Measurements from ENCODE around the gene U2AF1. TPM values are rescaled to one million over a fixed set of nuclear protein-coding genes. Genes with fewer than 3 reads are reported as not detected.
"Not testable (repeated sequence)": the region's sequence is repeated elsewhere in the genome, so short reads cannot be mapped to it uniquely, and the experiment has no call there.

U2AF1 gene
- 66.7 TPM for total RNA-seq (ENCODE audit: insufficient read depth, low replicate concordance)

GRCh38 chr21:43106965-43107793, at the start of gene U2AF1:
Gene U2AF1 (minus strand): TSS chr21:43107570. CDS start chr21:43107494, 76 bp downstream.
- not testable (repeated sequence) for DNase-seq (ENCODE audit: low spot score)

- DNase-seq (ENCODE audit: low spot score): not testable (repeated sequence)
Measured at GRCh38 chr21:43153601-43154000, 46.2 kb upstream of the U2AF1 start.

GRCh38 chr21:43149344-43149743, 42.0 kb upstream of the U2AF1 start:
- DNase-seq (ENCODE audit: low spot score): not testable (repeated sequence)

GRCh38 chr21:43147999-43148398, 40.6 kb upstream of the U2AF1 start:
- not testable (repeated sequence) for DNase-seq (ENCODE audit: low spot score)

GRCh38 chr21:43146637-43147036, 39.3 kb upstream of the U2AF1 start:
- DNase-seq (ENCODE audit: low spot score): not testable (repeated sequence)

GRCh38 chr21:43141407-43141806, 34.0 kb upstream of the U2AF1 start:
- DNase-seq (ENCODE audit: low spot score): not testable (repeated sequence)

GRCh38 chr21:43138944-43139343, 31.6 kb upstream of the U2AF1 start:
- DNase-seq (ENCODE audit: low spot score): not testable (repeated sequence)

GRCh38 chr21:43134520-43134919, 27.1 kb upstream of the U2AF1 start:
- DNase-seq (ENCODE audit: low spot score): not testable (repeated sequence)

GRCh38 chr21:43130094-43130493, 22.7 kb upstream of the U2AF1 start:
- DNase-seq (ENCODE audit: low spot score): not testable (repeated sequence)

- not testable (repeated sequence) for DNase-seq (ENCODE audit: low spot score)
Measured at GRCh38 chr21:43115956-43116355, 8.6 kb upstream of the U2AF1 start.

- not testable (repeated sequence) for DNase-seq (ENCODE audit: low spot score)
Measured at GRCh38 chr21:43114483-43114882, 7.1 kb upstream of the U2AF1 start.

GRCh38 chr21:43109006-43109405, 1.6 kb upstream of the U2AF1 start:
- not testable (repeated sequence) for DNase-seq (ENCODE audit: low spot score)

GRCh38 chr21:43108177-43108576, 807 bp upstream of the U2AF1 start:
- not testable (repeated sequence) for DNase-seq (ENCODE audit: low spot score)

- DNase-seq (ENCODE audit: low spot score): not testable (repeated sequence)
Measured at GRCh38 chr21:43107794-43108137, 396 bp upstream of the U2AF1 start.

GRCh38 chr21:43104642-43105041, 2.7 kb downstream of the U2AF1 start:
- not testable (repeated sequence) for DNase-seq (ENCODE audit: low spot score)

GRCh38 chr21:43102281-43102680, 5.1 kb downstream of the U2AF1 start:
- not testable (repeated sequence) for DNase-seq (ENCODE audit: low spot score)

GRCh38 chr21:43101676-43102075, 5.7 kb downstream of the U2AF1 start:
- DNase-seq (ENCODE audit: low spot score): not testable (repeated sequence)

GRCh38 chr21:43101000-43101399, 6.4 kb downstream of the U2AF1 start:
- DNase-seq (ENCODE audit: low spot score): not testable (repeated sequence)

GRCh38 chr21:43091979-43092614, 15.3 kb downstream of the U2AF1 start:
- not testable (repeated sequence) for DNase-seq (ENCODE audit: low spot score)

GRCh38 chr21:43090947-43091346, 16.4 kb downstream of the U2AF1 start:
- DNase-seq (ENCODE audit: low spot score): not testable (repeated sequence)

GRCh38 chr21:43089463-43089862, 17.9 kb downstream of the U2AF1 start:
- DNase-seq (ENCODE audit: low spot score): not testable (repeated sequence)

- DNase-seq (ENCODE audit: low spot score): not testable (repeated sequence)
Measured at GRCh38 chr21:43082587-43083300, 24.6 kb downstream of the U2AF1 start.

All from umbilical cord (tissue), 2 donors.